Measurements from ENCODE around the gene SLC7A6. TPM values are rescaled to one million over a fixed set of nuclear protein-coding genes. Genes with fewer than 3 reads are reported as not detected.

SLC7A6 gene
- polyA plus RNA-seq, 2 of the 4 experiments (the other 2 are of a cell fraction), result 31.1 to 32.9 TPM

GRCh38 chr16:68345958-68346635 is 81.8 kb downstream of the SLC7A6 start:
- Histone ChIP-seq H3K4me3 (no peak overlapping the region), H3K27ac (no peak overlapping the region), H3K9me3 (no peaks in the 10 kb centered on the region), H3K4me1 (no peaks in the 10 kb centered on the region), H3K4me2 (no peak overlapping the region)
- CTCF ChIA-PET, result interaction anchor here (1.2 to 4.4 kb wide), 2 partner anchors 17 to 85 kb away, joined by 5 to 22 read pairs; no protein-coding TSS in a partner anchor
- 96% methylated on average over 16 of the region's 16 CpGs for WGBS (ENCODE audit: missing lambda C conversion rate)
- TF ChIP-seq CEBPB (IDR thresholded peaks at IDR 0.05), result no peak
- DNase-seq (ENCODE audit: low read depth in 1 of 2, low spot score in 1 of 2) (no peak), FAIRE-seq (no peak), ATAC-seq (peak; percentile 41 to 51; a peak in 2 of 6 replicates)
- POLR2A ChIA-PET, result no interaction called here

- no peak overlapping the region for H3K4me3 ChIP-seq
- no peak for FAIRE-seq
Measured at GRCh38 chr16:68346892-68347480, 82.7 kb downstream of the SLC7A6 start.

GRCh38 chr16:68347605-68348004 is 83.3 kb downstream of the SLC7A6 start:
- H3K4me3 ChIP-seq, result no peak overlapping the region
- FAIRE-seq (no peak), DNase-seq (ENCODE audit: low read depth in 1 of 2, low spot score in 1 of 2) (no peak), ATAC-seq (no peak)
- ChIA-PET CTCF (interaction anchor here (1.5 kb wide), 1 partner anchor 19 kb away, joined by 5 read pairs; no protein-coding TSS in a partner anchor), POLR2A (no interaction called here)
- 83% methylated on average over 4 of the region's 4 CpGs for WGBS (ENCODE audit: missing lambda C conversion rate)
- no peak overlapping the region for H3K4me2 ChIP-seq
- no peaks in the 10 kb centered on the region for H3K4me1 ChIP-seq
- H3K9me3 ChIP-seq, result no peaks in the 10 kb centered on the region
- no peak overlapping the region for H3K27ac ChIP-seq
- no peak for TF ChIP-seq RARB (CRISPR knock-in tag; IDR thresholded peaks at IDR 0.05)
- TF ChIP-seq POLR2AphosphoS2 (conservative IDR thresholded peaks at IDR 0.05; ENCODE audit: low read length), result no peak
- TF ChIP-seq MAZ (IDR thresholded peaks at IDR 0.05; ENCODE audit: borderline replicate concordance, low read depth, low read length), result no peak
- no peak for TF ChIP-seq ZNF302 (CRISPR knock-in tag; IDR thresholded peaks at IDR 0.05)
- no peak for TF ChIP-seq ZFP36 (IDR thresholded peaks at IDR 0.05; ENCODE audit: borderline replicate concordance, partially characterized antibody)
- no peak for TF ChIP-seq NPAS2 (CRISPR knock-in tag; IDR thresholded peaks at IDR 0.05; ENCODE audit: borderline replicate concordance)
- no peak for TF ChIP-seq NFE2L2 (conservative IDR thresholded peaks at IDR 0.05; ENCODE audit: low read length)

More at GRCh38 chr16:68346892-68347480, 82.7 kb downstream of the SLC7A6 start:
- DNase-seq (ENCODE audit: low read depth in 1 of 2, low spot score in 1 of 2), result no peak
- TF ChIP-seq ZNF302 (CRISPR knock-in tag; IDR thresholded peaks at IDR 0.05) (no peak), MAX (IDR thresholded peaks at IDR 0.05) (no peak)
- no peaks in the 10 kb centered on the region for H3K9me3 ChIP-seq
- H3K4me2 ChIP-seq, result no peak overlapping the region
- WGBS (ENCODE audit: missing lambda C conversion rate), result 97% methylated on average over 12 of the region's 12 CpGs
- no peaks in the 10 kb centered on the region for H3K4me1 ChIP-seq
- no peak overlapping the region for H3K27ac ChIP-seq
- ChIA-PET POLR2A (no interaction called here), CTCF (interaction anchor here (1.5 kb wide), 1 partner anchor 18 kb away, joined by 5 read pairs; no protein-coding TSS in a partner anchor)
- no peak for ATAC-seq

GRCh38 chr16:68348639-68349445 is 84.5 kb downstream of the SLC7A6 start:
- Histone ChIP-seq H3K9me3 (no peaks in the 10 kb centered on the region), H3K4me2 (no peak overlapping the region), H3K4me3 (no peak overlapping the region), H3K4me1 (no peaks in the 10 kb centered on the region), H3K27ac (no peak overlapping the region)
- WGBS (ENCODE audit: missing lambda C conversion rate), result 94% methylated on average over 27 of the region's 27 CpGs
- TF ChIP-seq MAX (IDR thresholded peaks at IDR 0.05) (no peak), MAFK (IDR thresholded peaks at IDR 0.05; ENCODE audit: partially characterized antibody) (peak; percentile 93)
- FAIRE-seq, result no peak
- CTCF ChIA-PET, result interaction anchor here (0.6 to 1.3 kb wide), 2 partner anchors 20 to 685 kb away, joined by 4 read pairs; no protein-coding TSS in a partner anchor
- no peak for DNase-seq (ENCODE audit: low read depth in 1 of 2, low spot score in 1 of 2)
- POLR2A ChIA-PET, result interaction anchor here (0.7 kb wide), 1 partner anchor 366 kb away, joined by 8 read pairs; no protein-coding TSS in a partner anchor
- ATAC-seq, result no peak

- H3K4me2 ChIP-seq, result no peak overlapping the region
- WGBS (ENCODE audit: missing lambda C conversion rate), result 94% methylated on average over 10 of the region's 10 CpGs
- no peaks in the 10 kb centered on the region for H3K4me1 ChIP-seq
- ATAC-seq (no peak), DNase-seq (ENCODE audit: low read depth in 1 of 2, low spot score in 1 of 2) (no peak), FAIRE-seq (no peak)
- ChIA-PET CTCF (no interaction called here), POLR2A (no interaction called here)
- TF ChIP-seq POLR2A (IDR thresholded peaks at IDR 0.05; ENCODE audit: low read length) (no peak; the same call in 1 of the 2 replicates), HES2 (IDR thresholded peaks at IDR 0.05) (no peak)
- no peaks in the 10 kb centered on the region for H3K9me3 ChIP-seq
- no peak overlapping the region for H3K4me3 ChIP-seq
- H3K27ac ChIP-seq, result no peak overlapping the region
Measured at GRCh38 chr16:68349838-68350410, 85.6 kb downstream of the SLC7A6 start.
